Body of pancreas (tissue), 4 donors: Measurements from ENCODE around the gene CADM2. TPM values are rescaled to one million over a fixed set of nuclear protein-coding genes. Genes with fewer than 3 reads are reported as not detected.
"Not testable (repeated sequence)": the region's sequence is repeated elsewhere in the genome, so short reads cannot be mapped to it uniquely, and the experiment has no call there.

Experiments used
- ATAC-seq: fragments of 150-250 bp; one replicate; pipeline ENCODE4 v1.9.1; 2016
- DNase-seq, 4 donors: peaks; one replicate each; pipeline ENCODE4 v3.0.0-alpha.2; 2019
- H3K27ac ChIP-seq, 4 donors: fragments of 200-600 bp; sonication (generic); 1 replicate in 3 of 4; 2 replicates in 1 of 4; pipeline versions ENCODE4 v1.5.1 to v1.6.1; 2016 to 2019; ENCODE audit warnings: mild to moderate bottlenecking in 1 of 4, mixed read lengths in 1 of 4, moderate library complexity in 1 of 4
- H3K27me3 ChIP-seq, 2 donors: fragments of 200-600 bp; sonication (generic); one replicate each; pipeline ENCODE4 v1.6.0; 2016; ENCODE audit warnings: mild to moderate bottlenecking in 1 of 2
- H3K36me3 ChIP-seq, 2 donors: fragments of 200-600 bp; sonication (generic); replicated peaks in 1 of 2; 2 replicates each; pipeline ENCODE4 v1.5.1; 2016; ENCODE audit warnings: low read depth in 2 of 2; ENCODE audit not compliant: insufficient read depth in 1 of 2
- H3K4me1 ChIP-seq: fragments of 200-600 bp; sonication (generic); one replicate; pipeline ENCODE4 v1.6.0; 2016
- H3K4me3 ChIP-seq, 2 donors: fragments of 200-600 bp; sonication (generic); 1 replicate in 1 of 2; 2 replicates in 1 of 2; pipeline ENCODE4 v1.5.1; 2016 to 2019
- H3K9me3 ChIP-seq, 3 donors: fragments of 200-600 bp; sonication (generic); 1 replicate in 2 of 3; 2 replicates in 1 of 3; pipeline ENCODE4 v1.5.1; 2016
- CTCF ChIP-seq, 7 experiments: fragments of 450-650 bp in 4 of 7; fragments of 200-600 bp in 3 of 7; sonication (generic) in 3 of 7; IDR thresholded peaks; one replicate each; pipeline ENCODE4 v1.5.1; 2016 to 2019; ENCODE audit warnings: antibody characterized with exemption in 7 of 7
- POLR2A ChIP-seq, 3 donors: fragments of 450-650 bp; IDR thresholded peaks; one replicate each; pipeline ENCODE4 v1.6.1; 2016; ENCODE audit warnings: antibody characterized with exemption in 3 of 3, mild to moderate bottlenecking in 2 of 3
- WGBS, 2 donors: methylation state at CpG; one replicate each; pipeline ENCODE4 v1.1.5; 2017; 5-methylcytosine and 5-hydroxymethylcytosine counted together
- intact Hi-C: fragments of 100-400 bp; cut with DNase I; formaldehyde crosslinking; loops from one replicate; pipeline ENCODE4 v1.15.1; 2023
- total RNA-seq, 2 donors: library from RNA; depleted of rRNA; stranded (reverse); fragments of >200 nt; gene quantifications; one replicate each; pipeline ENCODE4 v1.1.0, GENCODE V29; 2016

The CADM2 gene
- total RNA-seq: 1 to 10 TPM in 1 of 2 donors, under 1 TPM in 1; 0.26 to 1.3 TPM

GRCh38 chr3:84958495-84959469, at the start of gene CADM2:
Gene CADM2, plus strand, starts transcription at chr3:84958989.
- peak within 1 kb of the TSS; percentile 18 to 23 for H3K4me3 ChIP-seq
- H3K36me3 ChIP-seq: no peaks in the 10 kb centered on the region
- ATAC-seq: peak; percentile 100
- H3K27ac ChIP-seq: no peak within 1 kb of the TSS
- TF ChIP-seq POLR2A (IDR thresholded peaks at IDR 0.05) (peak in 2 of 3 donors; percentile 25 to 29), CTCF (IDR thresholded peaks at IDR 0.05) (peak in 2 of 7 experiments; percentile 17 to 33)
- peaks cover 17% of the 10 kb centered on the region for H3K4me1 ChIP-seq
- peaks cover 0 to 20% of the 10 kb centered on the region in 2 donors for H3K27me3 ChIP-seq
- no peaks in the 10 kb centered on the region for H3K9me3 ChIP-seq
- DNase-seq: peak; percentile 90 to 95 (median 91)
- intact Hi-C loops: no loop called here
- 1 to 3% methylated on average over 28 to 70 of the region's 70 CpGs for WGBS, 2 donors

- H3K9me3 ChIP-seq, ATAC-seq, H3K36me3 ChIP-seq, DNase-seq, H3K27ac ChIP-seq, intact Hi-C loops, H3K4me3 ChIP-seq, H3K27me3 ChIP-seq, H3K4me1 ChIP-seq: not testable (repeated sequence)
- 91 to 94% methylated on average over 8 to 27 of the region's 33 CpGs for WGBS, 2 donors
Measured at GRCh38 chr3:84918592-84918991, 40.2 kb upstream of the CADM2 start.

- no peak for ATAC-seq
- TF ChIP-seq CTCF (IDR thresholded peaks at IDR 0.05): no peak
- no peak for TF ChIP-seq POLR2A (IDR thresholded peaks at IDR 0.05)
- no peak for DNase-seq
- Histone ChIP-seq H3K4me1 (no peaks in the 10 kb centered on the region), H3K9me3 (no peaks in the 10 kb centered on the region), H3K27me3 (no peaks in the 10 kb centered on the region), H3K4me3 (no peak overlapping the region), H3K36me3 (no peaks in the 10 kb centered on the region), H3K27ac (no peak overlapping the region)
- WGBS, 2 donors: 57 to 64% methylated on average over 3 of the region's 3 CpGs
- intact Hi-C loops: no loop called here
Measured at GRCh38 chr3:84922682-84923081, 36.1 kb upstream of the CADM2 start.

DNA sequence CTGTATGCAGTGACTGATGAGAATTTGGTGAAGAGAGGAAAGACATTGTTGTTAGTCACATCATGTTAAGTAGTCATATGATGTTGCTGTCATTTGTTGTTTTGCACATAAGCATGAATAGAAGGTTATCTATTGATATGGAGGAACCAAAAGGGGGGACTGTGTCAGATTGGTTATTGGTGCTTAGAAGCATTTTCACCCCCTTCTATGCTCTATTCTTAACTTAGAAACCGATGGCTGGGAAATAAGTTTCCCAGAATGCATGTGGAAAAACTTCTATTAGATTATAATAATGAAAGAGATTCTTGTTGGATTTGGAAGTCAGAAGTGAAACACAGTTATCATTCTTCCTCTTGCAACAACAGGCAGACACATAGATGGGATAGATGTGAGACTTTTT, 33.2 kb upstream of the CADM2 start:
- Histone ChIP-seq H3K27ac (no peak overlapping the region), H3K27me3 (no peaks in the 10 kb centered on the region), H3K9me3 (no peaks in the 10 kb centered on the region), H3K36me3 (no peaks in the 10 kb centered on the region), H3K4me1 (no peaks in the 10 kb centered on the region), H3K4me3 (no peak overlapping the region)
- WGBS, 2 donors: 43 to 61% methylated on average over 1 of the region's 1 CpG
- DNase-seq (no peak), ATAC-seq (no peak)
- TF ChIP-seq CTCF (IDR thresholded peaks at IDR 0.05) (no peak), POLR2A (IDR thresholded peaks at IDR 0.05) (no peak)
- intact Hi-C loops: no loop called here

DNA sequence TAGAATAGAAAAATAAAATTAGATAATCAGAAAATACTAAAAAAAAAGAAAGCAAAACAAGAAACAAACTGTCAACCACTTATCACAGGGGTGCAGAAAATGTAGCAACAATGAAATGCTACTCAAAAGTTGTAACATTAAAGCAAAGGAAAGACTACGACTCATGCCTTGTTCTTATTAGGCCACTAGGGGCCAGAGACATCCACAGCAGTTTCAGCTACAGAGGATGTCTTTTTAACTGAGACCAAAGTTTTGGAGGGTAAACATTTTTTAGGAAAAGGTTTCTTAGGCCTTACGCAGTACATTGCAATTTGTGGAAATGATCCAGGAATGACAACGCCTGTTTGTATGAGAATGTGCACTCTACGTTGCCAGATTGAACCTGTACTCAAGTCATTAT, 15.4 kb upstream of the CADM2 start:
- DNase-seq (no peak), ATAC-seq (no peak)
- no peaks in the 10 kb centered on the region for H3K9me3 ChIP-seq
- 42 to 52% methylated on average over 4 of the region's 4 CpGs for WGBS, 2 donors
- no peaks in the 10 kb centered on the region for H3K4me1 ChIP-seq
- H3K36me3 ChIP-seq: no peaks in the 10 kb centered on the region
- intact Hi-C loops: no loop called here
- H3K27me3 ChIP-seq: peaks cover 0 to 6% of the 10 kb centered on the region in 2 donors
- H3K27ac ChIP-seq: no peak overlapping the region
- no peak overlapping the region for H3K4me3 ChIP-seq
- TF ChIP-seq POLR2A (IDR thresholded peaks at IDR 0.05) (no peak), CTCF (IDR thresholded peaks at IDR 0.05) (peak in 1 of 7 experiments; percentile 5)
